ENCODE results near the gene DAB2IP.

GRCh38 chr9:121776739-121777637 is 125.6 kb downstream of the DAB2IP start:
- TF ChIP-seq POLR2A (IDR thresholded peaks at IDR 0.05) (no peak), CTCF (IDR thresholded peaks at IDR 0.05) (no peak), POLR2AphosphoS5 (IDR thresholded peaks at IDR 0.05) (no peak), EP300 (IDR thresholded peaks at IDR 0.05) (no peak)

All from stomach (tissue), 4 donors.